ENCODE data around the gene PSMB2.
"Not testable (repeated sequence)": the region's sequence is repeated elsewhere in the genome, so short reads cannot be mapped to it uniquely, and the experiment has no call there.

Gene PSMB2

GRCh38 chr1:35641233-35641866 is at the start of gene PSMB2:
PSMB2 (minus strand) TSS chr1:35641526; CDS start chr1:35641432, 94 bp downstream.
- DNase-seq: peak; percentile 85 to 88

- DNase-seq: no peak
Observed at GRCh38 chr1:35691080-35691479, 49.8 kb upstream of the PSMB2 start.

DNA sequence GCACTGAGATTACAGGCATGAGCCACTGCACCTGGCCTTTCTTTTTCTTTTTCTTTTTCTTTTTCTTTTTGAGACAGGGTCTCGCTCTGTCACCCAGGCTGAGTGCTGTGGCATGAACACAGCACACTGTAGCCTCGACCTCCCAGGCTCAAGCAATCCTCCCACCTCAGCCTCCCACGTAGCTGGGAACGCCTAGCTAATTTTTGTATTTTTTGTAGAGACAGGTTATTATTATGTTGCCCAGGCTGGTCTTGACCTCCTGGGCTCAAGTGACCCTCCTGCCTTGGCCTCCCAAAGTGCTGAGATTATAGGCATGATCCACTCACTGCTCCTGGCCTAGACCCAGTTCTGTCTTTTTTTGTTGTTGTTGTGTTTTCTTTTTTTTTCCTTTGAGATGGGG is 48.8 kb upstream of the PSMB2 start:
- not testable (repeated sequence) for DNase-seq

GRCh38 chr1:35688161-35688560 is 46.8 kb upstream of the PSMB2 start:
- no peak for DNase-seq

DNA sequence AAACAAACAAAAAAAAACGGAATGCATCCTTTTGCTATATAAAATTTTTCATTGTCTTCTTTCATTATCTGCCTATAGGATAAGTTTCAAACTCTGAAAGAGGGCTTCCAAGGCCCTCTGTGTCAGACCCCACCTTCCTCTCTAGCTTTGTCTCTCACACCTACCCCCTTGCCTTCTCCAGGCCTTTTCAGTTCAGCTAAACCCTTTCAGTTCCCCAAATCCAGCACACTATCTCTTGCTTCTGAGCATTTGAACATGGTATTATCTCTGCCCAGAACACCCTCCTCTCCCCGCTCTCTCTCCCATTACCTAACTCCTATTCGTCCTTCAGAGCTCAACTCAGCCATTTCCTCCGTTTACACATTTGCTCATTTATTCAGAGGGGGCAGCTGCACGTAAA is 41.7 kb upstream of the PSMB2 start:
- DNase-seq: no peak

DNA sequence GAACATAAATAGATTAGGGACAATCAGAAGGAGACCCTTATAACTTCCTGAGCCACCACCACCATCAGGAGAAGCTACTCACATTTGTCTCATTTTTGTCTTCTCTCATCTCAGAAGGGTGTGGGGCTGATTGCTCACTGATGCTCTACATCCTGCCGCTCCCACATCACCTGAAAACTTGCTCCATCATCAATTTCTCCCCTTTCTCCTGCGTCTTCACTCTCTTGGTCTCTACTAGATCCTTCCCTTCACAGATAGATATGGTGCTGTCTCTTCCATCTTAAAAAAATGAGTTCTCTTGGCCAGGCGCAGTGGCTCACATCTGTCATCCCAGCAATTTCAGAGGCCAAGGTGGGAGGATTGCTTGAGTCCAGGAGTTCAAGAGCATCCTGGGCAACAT is 38.9 kb upstream of the PSMB2 start:
- no peak for DNase-seq

GRCh38 chr1:35675773-35676172 is 34.4 kb upstream of the PSMB2 start:
- no peak for DNase-seq

DNA sequence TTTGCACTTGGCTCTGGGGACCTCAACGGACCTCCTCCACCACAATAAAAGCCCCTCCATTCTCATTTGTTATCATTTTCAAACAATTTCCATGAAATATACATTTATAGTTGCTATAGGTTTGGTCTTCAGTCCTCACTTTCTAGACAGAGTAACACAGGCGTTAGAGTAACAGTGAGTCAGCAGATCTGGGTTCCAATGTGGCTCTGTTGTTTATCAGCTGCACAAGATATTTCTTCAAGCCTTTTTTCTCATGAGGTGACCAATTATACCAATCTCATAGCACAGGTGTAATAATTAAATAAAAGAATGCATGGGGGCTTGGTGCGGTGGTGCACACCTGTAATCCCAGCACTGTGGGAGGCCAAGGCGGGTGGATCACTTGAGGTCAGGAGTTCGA is 32.8 kb upstream of the PSMB2 start:
- DNase-seq: no peak

GRCh38 chr1:35672116-35672515 is 30.8 kb upstream of the PSMB2 start:
- DNase-seq: no peak

DNA sequence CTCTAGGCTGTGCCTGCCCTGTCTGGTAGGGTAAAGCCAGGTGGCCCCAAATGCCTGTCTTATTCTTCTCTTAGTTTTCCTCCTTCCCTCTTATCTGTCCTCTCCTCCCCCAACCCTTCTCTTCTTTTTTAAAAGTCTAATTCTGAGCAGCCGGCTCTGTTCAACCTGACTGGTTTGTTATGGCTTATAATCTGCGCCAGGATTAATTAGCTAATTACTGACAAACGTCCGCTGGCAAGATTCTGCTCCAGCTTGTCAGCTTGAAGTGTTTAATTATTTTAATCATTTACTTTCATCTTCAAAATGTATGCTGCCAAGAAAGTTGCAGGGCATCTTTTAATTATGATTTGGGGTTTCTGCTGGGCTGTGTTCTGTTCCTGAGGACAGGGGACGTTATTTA is 27.2 kb upstream of the PSMB2 start:
- no peak for DNase-seq

GRCh38 chr1:35666916-35667315 is 25.6 kb upstream of the PSMB2 start:
- DNase-seq: no peak

GRCh38 chr1:35666216-35666615 is 24.9 kb upstream of the PSMB2 start:
- DNase-seq: no peak

DNA sequence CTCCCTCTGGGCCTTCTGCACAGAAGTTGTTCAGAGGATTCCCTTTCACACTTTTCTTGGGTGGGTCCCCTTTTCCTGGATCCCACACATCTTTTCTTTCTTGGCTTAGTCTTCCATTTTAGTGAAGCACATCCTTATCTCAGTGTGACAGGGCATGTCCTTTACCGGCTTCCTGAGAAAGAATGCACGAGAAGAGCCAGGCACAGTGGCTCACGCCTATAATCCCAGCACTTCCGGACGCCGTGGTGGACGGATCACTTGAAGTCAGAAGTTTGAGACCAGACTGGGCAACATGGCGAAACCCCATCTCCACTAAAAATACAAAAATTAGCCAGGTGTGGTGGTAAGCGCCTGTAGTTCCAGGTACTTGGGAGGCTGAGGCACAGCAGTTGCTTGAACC is 22.1 kb upstream of the PSMB2 start:
- DNase-seq: no peak

DNA sequence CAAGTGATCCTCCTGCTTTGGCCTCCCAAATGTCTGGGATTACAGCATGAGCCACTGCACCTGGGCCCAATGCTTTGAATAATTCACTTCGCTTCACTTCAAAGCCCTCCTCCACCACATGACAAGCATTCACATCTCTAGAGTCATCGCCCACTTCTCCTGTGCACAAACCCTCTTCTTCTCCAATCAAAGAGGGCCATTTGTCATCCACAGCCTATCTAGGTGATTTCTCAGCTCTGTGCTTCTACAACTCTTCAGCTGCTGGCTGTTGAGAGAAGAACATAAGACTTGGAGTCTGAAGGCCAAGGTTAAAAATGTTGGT is 20.1 kb upstream of the PSMB2 start:
- no peak for DNase-seq

- DNase-seq: peak; percentile 1 to 9
Observed at GRCh38 chr1:35660581-35661473, 19.5 kb upstream of the PSMB2 start.

DNA sequence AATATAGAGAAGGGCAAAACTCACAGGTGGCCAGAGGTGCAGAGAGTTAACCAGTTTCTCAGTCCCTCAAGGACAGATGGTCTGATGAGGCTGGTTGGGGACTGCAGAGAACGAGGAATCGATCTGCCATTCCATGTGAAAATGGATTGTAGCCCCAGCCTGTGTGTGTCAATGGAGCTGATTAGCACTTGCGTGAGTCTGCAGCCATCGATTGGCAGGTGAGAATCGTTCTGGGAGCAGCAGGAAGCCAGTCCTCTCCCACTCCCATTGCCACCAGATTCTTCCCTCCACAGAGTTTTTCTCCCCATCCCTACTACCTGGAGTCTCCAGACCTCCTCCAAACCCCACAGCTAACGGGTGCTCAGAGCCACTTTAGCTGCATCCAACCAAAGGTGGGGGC is 18.3 kb upstream of the PSMB2 start:
- DNase-seq: no peak

DNA sequence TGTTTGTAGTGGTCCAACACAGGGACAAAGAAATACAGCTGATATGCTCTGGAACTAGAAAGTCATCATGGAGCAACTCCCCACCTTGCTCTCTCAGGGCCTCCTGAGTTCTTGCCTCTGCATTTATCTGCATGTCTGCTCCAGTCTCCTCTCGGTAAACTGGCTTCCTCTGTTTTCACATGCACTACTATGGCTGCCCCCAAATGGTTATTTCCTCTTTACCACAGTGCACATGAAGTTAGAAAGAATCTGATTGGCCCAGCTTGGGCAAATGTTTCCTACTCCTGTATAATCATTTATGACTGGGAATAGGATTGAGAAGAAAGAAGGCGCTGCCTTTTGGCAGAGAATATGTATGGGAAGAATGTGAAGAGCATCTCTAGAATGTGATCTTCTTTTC is 16.5 kb upstream of the PSMB2 start:
- no peak for DNase-seq

DNA sequence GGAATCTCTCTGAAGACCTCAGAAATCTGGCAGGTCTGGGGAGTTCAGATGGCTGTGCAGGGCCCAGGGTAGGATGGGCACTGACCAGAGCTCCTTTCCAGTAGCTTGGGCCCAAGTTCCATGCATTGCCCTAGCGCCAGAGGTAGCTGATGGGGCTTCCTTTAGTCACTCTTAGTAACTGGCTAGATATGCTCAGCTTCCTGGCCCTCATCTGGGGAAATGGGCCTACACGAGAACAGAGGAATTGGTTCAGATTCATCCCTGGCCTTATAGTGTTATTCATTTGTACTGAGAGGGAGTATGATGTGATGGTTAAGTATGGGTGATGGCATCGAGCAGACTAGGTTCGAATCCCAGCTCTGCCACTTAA is 15.5 kb upstream of the PSMB2 start:
- DNase-seq: no peak

DNA sequence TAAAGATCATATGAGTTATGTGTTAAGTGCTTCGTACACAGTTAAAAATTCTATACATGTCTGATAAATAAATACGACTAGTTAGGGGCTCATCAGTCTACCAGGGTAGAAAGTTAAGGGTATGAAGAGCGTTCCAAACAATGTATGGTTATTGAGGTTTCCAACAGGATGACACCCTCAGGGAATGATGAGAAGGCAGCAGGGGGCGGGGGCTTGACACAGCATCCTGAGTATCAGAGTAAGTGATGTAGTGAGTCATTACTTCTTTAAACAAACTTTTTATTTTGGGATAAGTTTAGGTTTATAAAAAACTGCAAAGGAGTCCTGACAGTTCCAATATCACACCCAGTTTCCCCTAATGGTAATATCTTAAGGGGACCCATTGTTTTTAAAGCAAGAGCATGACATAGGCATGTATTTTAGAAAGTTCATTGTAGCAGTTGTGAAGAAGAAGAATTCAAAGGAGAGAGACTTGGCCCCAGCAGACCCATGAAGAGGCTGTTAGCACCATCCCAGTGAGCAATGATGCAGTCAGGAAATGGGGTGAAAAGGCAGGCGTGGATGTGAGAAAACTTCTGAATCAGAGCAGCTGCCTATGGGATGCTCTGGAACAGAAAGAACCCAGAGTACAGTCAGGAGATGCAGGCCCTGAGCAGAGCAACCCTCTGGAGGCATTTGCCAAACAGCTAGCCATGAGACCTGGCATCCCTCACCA is 15.0 kb upstream of the PSMB2 start:
- DNase-seq: no peak

DNA sequence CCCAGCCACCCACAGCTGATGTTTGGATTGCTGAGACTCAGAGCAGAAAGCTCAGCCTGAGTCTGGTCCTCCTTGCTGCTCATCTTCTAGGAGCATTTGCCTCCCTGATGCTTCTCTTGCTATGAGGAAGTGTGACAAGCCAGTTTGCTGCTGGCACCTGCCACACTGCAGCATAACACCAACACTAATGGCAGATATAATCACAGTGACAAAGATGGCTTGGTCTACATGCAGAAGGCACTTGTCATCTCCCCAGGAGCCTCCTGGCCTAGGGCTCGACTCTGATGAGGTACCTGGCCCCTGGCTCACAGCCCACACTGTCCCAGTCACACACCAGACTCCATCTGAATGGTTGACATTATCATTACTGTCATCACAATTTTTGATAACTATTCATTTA is 13.9 kb upstream of the PSMB2 start:
- no peak for DNase-seq

DNA sequence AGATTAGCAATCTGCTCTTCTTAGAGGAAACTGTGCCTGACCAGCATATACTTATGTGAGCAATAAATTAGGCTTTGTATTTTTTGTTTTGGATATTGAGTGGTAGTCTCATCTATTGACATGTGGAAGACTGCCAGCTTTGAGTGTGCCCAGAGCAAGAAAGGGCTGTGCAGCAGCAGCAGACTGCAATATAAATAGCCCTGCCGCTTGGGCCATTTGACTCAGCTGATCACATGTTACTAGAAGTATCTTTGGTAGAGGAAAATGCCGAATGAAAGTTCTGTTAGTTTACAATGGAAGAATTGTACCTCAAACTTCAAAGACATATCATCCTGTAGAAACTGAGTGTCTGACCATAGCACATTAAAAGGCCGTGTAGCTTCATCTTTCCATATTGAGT is 9.1 kb upstream of the PSMB2 start:
- no peak for DNase-seq

- DNase-seq: peak in 1 of 2 experiments; percentile 10
Observed at GRCh38 chr1:35646043-35646442, 4.7 kb upstream of the PSMB2 start.

DNA sequence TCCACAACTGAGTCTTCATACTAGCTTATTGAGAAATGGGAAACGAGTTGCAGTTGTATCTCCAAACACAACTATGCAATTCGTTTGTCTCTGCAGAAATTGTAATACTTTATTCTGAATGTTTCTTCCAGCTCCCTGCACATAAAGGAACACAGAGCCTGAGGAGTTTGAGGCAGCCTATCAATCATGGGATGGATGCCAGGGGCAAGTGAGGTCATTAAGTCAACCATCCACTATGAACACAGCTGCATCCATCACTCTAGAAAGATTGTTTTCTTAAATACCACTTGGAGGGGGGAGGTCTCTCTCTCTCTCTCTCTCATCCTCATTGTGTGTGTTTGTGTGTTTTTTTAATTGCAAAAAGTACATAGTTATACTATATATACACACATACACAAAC is 2.9 kb upstream of the PSMB2 start:
- DNase-seq: no peak

- DNase-seq: peak in 1 of 2 experiments; percentile 3
Observed at GRCh38 chr1:35642471-35642955, 1.2 kb upstream of the PSMB2 start.

Measured in AML-193 (cell line).